NCI-H2081 treated with DMSO at 0.1 percent for 48 hours (cell line): ENCODE results near the gene TSPOAP1.

ENCODE experiments used
- DNase-seq: peaks from one replicate; lab custom pipeline; 2025; lab: John Stamatoyannopoulos, UW

The TSPOAP1 gene

GRCh38 chr17:58328195-58329034 lies at the start of gene TSPOAP1:
TSS of gene TSPOAP1 (minus strand) at chr17:58328795. CDS start at chr17:58327920, 875 bp downstream.
- DNase-seq: no peak

DNA sequence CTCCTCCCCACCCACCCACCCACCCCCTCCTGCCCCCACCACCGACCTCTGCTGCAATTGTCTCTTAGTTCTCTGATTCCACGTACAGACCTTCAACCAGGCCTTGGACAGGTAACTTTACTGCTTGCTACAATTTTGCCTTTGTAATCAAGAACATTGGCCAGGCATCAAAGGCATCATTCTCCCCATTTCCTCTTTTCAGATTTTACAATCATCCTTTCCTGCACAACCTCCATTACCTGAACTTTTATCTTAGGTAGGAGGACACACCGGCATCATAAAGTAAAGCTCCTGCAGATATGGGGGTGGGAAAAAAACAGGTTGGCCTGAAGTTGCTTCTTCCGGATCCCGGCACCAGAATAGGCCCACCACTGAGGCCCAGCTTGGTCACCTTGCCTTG lies 49.1 kb upstream of the TSPOAP1 start:
- no peak for DNase-seq

GRCh38 chr17:58377093-58377601 lies 48.6 kb upstream of the TSPOAP1 start:
- DNase-seq: no peak

- DNase-seq: no peak
These were observed 47.9 kb upstream of the TSPOAP1 start for GRCh38 chr17:58376472-58377000.

DNA sequence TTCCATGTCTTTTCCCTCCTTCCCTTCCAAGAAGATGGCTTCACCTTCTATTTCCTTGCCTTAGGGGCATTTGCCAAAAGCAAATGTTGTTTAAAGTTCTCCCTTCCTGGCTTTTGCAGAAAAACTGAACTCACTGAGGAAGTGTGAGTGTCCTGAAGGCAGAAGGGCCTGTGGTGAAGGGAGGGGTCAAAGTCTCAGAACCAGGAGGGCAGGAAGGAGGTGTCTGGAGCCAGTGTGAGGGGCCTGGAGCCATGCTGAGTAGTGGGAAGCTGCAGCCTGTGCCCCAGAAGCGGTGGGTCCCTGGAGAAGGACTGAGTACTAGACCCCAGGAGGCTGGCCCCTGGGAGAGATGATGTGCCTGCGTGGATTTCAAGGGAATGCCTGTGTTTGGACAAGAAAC lies 47.2 kb upstream of the TSPOAP1 start:
- DNase-seq: no peak

DNA sequence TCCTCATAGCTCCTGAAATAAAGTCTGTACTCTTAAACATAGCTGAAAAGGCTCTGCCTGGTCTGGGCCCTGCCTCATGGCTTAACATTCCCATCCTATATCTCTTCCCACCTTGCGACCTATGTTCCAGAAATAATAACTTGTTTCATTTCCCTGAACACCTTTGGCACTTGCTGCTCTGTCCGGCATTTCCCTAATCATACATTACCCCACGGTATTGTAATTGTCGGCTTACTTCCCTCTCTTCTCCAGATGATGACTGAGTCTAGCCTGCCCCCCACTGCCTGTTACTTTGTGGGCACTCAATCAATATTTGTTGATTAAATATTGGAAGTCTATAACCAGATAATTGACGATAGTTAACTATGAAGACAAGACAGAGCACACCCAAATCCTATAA lies 46.7 kb upstream of the TSPOAP1 start:
- DNase-seq: no peak

GRCh38 chr17:58373923-58374322 lies 45.3 kb upstream of the TSPOAP1 start:
- DNase-seq: no peak

GRCh38 chr17:58373003-58373402 lies 44.4 kb upstream of the TSPOAP1 start:
- DNase-seq: no peak

- DNase-seq: no peak
These were observed 42.8 kb upstream of the TSPOAP1 start for GRCh38 chr17:58371300-58371950.

- DNase-seq: no peak
These were observed 42.1 kb upstream of the TSPOAP1 start for GRCh38 chr17:58370716-58371115.

DNA sequence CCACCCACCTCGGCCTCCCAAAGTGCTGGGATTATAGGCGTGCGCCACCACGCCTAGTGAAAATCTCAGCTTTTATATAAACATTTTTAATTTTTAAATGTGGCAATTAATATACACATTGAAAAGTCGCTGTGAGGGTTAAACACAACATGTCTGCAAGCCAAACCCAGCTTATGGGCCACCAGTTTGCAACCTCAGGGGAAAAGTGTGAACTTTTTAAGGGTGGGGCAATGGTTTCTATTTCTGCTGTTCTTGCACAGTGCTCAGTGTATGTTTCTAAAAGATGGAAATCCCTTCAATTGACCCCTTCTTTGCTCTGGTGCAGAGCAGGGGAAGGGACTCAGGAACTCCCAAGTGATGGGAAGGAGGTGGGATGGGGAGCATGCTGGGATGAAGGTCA lies 41.7 kb upstream of the TSPOAP1 start:
- DNase-seq: no peak

- DNase-seq: no peak
These were observed 40.8 kb upstream of the TSPOAP1 start for GRCh38 chr17:58369214-58370031.

- DNase-seq: no peak
These were observed 40.2 kb upstream of the TSPOAP1 start for GRCh38 chr17:58368860-58369213.

DNA sequence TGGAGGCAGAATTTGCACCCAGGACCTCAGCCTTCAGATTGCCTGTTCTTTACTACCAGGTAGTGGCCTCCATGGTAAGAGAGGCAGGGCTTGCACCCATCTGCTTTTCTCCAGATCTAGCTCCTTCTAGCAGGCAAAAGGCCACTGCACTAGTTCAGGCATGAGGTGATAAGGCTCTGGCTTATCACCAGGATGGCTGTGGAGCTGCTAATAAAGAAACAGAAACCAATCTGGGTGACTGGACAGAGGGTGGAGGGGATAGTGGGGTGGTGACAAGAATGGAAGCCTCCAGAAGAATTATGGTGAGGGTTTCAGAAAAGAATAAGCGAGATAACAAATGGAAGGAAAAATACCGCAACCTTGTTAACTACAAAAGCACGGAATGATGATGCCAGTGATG lies 38.9 kb upstream of the TSPOAP1 start:
- DNase-seq: no peak

DNA sequence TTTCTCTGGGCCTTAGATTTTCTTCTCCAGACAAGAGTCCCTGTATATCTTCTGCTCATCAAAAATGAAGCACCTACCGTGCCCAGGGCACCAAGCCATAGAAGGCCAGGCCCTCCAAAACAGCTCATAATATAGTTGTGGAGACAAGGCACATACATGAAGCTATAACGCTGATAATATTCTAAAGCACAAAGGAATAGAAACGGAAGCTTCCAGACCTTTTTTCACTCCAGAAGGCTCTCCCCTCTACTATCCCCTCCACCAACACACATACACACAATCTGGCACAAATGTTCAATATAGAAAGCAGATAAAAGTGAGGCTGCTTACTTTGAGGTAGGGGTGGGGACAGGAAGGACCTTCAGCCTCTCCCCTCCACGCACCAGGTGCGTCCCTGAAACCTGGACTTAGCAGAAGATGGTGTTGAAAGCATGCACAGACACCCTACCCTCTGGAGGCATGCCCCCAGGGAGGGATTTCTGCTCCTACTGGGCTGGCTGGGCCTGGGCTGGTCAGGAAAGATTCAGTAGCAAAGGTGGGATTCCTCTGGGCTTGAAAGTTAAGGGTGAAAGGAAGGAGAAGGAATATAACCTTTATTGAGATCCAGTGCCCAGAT lies 37.5 kb upstream of the TSPOAP1 start:
- no peak for DNase-seq

DNA sequence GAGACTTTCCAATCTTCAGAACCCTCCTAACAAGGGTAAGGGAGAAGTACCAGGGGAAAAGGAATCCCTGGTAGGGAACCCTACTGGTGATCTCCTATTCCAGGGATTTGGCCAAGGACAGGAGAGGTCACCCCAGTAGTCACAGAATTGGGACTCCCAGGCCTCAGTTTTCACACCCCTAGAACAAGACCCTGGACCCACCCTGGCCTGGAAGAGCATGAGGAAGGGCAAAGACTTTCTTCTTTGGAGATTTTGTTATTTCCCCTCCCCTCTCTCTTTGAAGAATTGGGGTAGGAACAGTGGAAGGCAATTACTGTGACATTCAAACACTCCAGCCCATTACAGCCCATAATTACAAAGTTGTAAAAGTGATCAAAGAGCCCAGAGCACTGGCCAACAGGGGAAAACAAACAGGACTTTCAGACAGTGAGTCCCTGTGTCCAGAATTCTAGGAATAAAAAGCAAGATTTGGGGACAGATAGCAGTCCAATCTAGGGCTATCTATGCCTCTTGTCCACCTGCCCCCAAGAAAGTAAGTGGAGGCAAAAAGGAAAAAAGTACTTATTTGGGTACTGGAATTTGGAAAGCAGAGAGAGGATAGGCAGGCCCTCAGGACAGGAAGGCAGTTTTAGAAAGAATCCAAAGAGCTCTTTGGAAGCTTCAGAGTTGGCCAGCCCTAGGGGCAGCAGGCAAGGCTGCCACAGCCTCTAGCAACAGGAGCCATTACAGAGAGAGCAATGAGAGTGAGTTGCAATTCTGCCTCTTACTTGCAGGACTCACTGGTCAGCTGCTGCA lies 36.8 kb upstream of the TSPOAP1 start:
- DNase-seq: no peak

GRCh38 chr17:58364270-58364942 lies 35.8 kb upstream of the TSPOAP1 start:
- no peak for DNase-seq

- DNase-seq: no peak
These were observed 35.0 kb upstream of the TSPOAP1 start for GRCh38 chr17:58363457-58364185.

DNA sequence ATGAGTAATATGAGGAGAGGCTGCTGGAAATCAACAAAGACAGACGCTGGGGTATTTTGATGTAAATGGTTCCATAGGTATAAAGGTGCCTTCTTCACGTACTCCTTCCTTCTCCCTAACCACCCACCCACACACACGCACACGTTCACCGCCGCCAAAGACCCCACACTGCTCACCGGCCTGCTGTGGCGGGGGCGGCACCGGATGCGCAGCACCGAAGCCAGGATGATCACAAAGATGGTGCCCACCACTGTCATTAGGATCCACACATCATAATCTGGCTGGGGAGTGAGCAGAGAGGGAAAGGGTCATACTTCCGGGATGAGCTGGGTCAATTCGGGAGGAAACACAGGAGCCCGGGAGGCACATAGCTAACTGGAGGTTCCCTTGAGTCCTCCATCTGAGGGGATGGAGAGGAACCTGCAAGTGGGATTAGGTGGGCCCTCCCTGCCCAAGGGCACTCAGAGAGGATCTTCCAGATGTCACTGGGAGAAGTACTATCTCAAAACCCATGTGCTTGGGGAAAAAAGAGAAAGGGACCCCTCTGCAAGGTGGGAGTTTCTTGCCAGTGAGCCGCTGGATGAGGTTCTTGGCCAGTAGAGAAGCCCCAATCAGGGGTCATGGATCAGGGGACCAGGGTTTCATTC lies 33.9 kb upstream of the TSPOAP1 start:
- DNase-seq: no peak
